ENCODE data around the gene ITM2C. TPM values are rescaled to one million over a fixed set of nuclear protein-coding genes. Genes with fewer than 3 reads are reported as not detected.

Gene ITM2C
- total and polyA plus RNA-seq, 9 of the 15 experiments (the other 6 are each of a cell fraction or from before 2014, with no cell fraction given): 0.49 to 58.8 (median 21.5) TPM

GRCh38 chr2:230907361-230908091, 42.8 kb downstream of the ITM2C start (continued):
- no peak for TF ChIP-seq ZNF444 (CRISPR knock-in tag; IDR thresholded peaks at IDR 0.05)
- TF ChIP-seq SIX5 (IDR thresholded peaks at IDR 0.05; ENCODE audit: borderline replicate concordance in 1 of 2, insufficient read depth in 1 of 2, low read depth in 1 of 2, low read length in 2 of 2): no peak
- TF ChIP-seq, protein P1, sequence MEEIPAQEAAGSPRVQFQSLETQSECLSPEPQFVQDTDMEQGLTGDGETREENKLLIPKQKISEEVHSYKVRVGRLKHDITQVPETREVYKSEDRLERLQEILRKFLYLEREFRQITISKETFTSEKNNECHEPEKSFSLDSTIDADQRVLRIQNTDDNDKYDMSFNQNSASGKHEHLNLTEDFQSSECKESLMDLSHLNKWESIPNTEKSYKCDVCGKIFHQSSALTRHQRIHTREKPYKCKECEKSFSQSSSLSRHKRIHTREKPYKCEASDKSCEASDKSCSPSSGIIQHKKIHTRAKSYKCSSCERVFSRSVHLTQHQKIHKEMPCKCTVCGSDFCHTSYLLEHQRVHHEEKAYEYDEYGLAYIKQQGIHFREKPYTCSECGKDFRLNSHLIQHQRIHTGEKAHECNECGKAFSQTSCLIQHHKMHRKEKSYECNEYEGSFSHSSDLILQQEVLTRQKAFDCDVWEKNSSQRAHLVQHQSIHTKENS (CRISPR knock-in tag; IDR thresholded peaks at IDR 0.05): no peak
- peak; percentile 68 for TF ChIP-seq TFAP4 (CRISPR knock-in tag; IDR thresholded peaks at IDR 0.05; ENCODE audit: borderline replicate concordance)
- TF ChIP-seq RBM39 (optimal IDR thresholded peaks at IDR 0.05; ENCODE audit: low read depth, low read length): no peak
- no peak for TF ChIP-seq HNRNPH1 (optimal IDR thresholded peaks at IDR 0.05; ENCODE audit: low read depth, low read length)
- TF ChIP-seq ZNF24 (IDR thresholded peaks at IDR 0.05): no peak
- TF ChIP-seq CEBPB (tag; IDR thresholded peaks at IDR 0.05): no peak
- TF ChIP-seq DPF2 (IDR thresholded peaks at IDR 0.05): peak; percentile 40
- TF ChIP-seq RUNX1 (IDR thresholded peaks at IDR 0.05; ENCODE audit: low read depth): no peak
- TF ChIP-seq SMARCA4 (IDR thresholded peaks at IDR 0.05): peak; percentile 32; the same call in 1 of the 2 replicates
- no peak; the same call in 1 of the 2 replicates for TF ChIP-seq BHLHE40 (IDR thresholded peaks at IDR 0.05; ENCODE audit: low read length)
- TF ChIP-seq NR4A1 (CRISPR knock-in tag; IDR thresholded peaks at IDR 0.05): no peak
- TF ChIP-seq NR4A1 (tag; IDR thresholded peaks at IDR 0.05): no peak
- peak; percentile 13; the same call in 1 of the 2 replicates for TF ChIP-seq CC2D1A (IDR thresholded peaks at IDR 0.05)
- TF ChIP-seq ETV1 (tag; conservative IDR thresholded peaks at IDR 0.05; ENCODE audit: low read depth): no peak
- no peak for TF ChIP-seq ELF2 (CRISPR knock-in tag; IDR thresholded peaks at IDR 0.05)
- no peak for TF ChIP-seq MIER1 (IDR thresholded peaks at IDR 0.05; ENCODE audit: low read depth)
- TF ChIP-seq ILK (tag; IDR thresholded peaks at IDR 0.05; ENCODE audit: borderline replicate concordance, low read depth): no peak
- TF ChIP-seq LEF1 (IDR thresholded peaks at IDR 0.05): no peak
- TF ChIP-seq ARID1B (IDR thresholded peaks at IDR 0.05): peak; percentile 87
- TF ChIP-seq HMG20B (CRISPR knock-in tag; IDR thresholded peaks at IDR 0.05): no peak
- TF ChIP-seq ZNF518B (CRISPR knock-in tag; IDR thresholded peaks at IDR 0.05): no peak
- 0 out of 4 replicates have a peak, but pooled peaks of 1 of the 2 experiments have one; percentile 16 for TF ChIP-seq MAZ (CRISPR knock-in tag; conservative IDR thresholded peaks at IDR 0.05 in 1 of 2, IDR thresholded peaks at IDR 0.05 in 1 of 2)
- TF ChIP-seq XRCC3 (IDR thresholded peaks at IDR 0.05): no peak
- no peak for TF ChIP-seq LARP7 (IDR thresholded peaks at IDR 0.05)
- TF ChIP-seq POLR2A (conservative IDR thresholded peaks at IDR 0.05): no peak
